GM23248 (cell line): ENCODE results near the gene CYP2C19. TPM values are rescaled to one million over a fixed set of nuclear protein-coding genes. Genes with fewer than 3 reads are reported as not detected.
A peak's percentile ranks its signal among the peaks of the same experiment; 100 is the strongest.

Experiments used
- DNase-seq: peaks from one replicate; pipeline ENCODE4 v3.0.0-alpha.2; 2015
- H2AFZ ChIP-seq: fragments of 200-600 bp; sonication (generic); 2 replicates; pipeline ENCODE4 v1.6.1; 2016; ENCODE audit warnings: antibody characterized with exemption
- H3F3A ChIP-seq: fragments of 200-600 bp; sonication (generic); 2 replicates; pipeline ENCODE4 v1.6.1; 2016; ENCODE audit warnings: mild to moderate bottlenecking, antibody characterized with exemption, mixed run types; ENCODE audit not compliant: insufficient read depth
- H3K27ac ChIP-seq: fragments of 200-600 bp; sonication (generic); 2 replicates; pipeline ENCODE4 v1.5.1; 2016; ENCODE audit warnings: mild to moderate bottlenecking
- H3K27me3 ChIP-seq: fragments of 200-600 bp; sonication (generic); replicated peaks from 2 replicates; pipeline ENCODE4 v1.6.1; 2016; ENCODE audit warnings: mild to moderate bottlenecking; ENCODE audit not compliant: insufficient read depth
- H3K36me3 ChIP-seq: fragments of 200-600 bp; sonication (generic); 2 replicates; pipeline ENCODE4 v1.6.1; 2016; ENCODE audit warnings: low read depth, mild to moderate bottlenecking
- H3K4me1 ChIP-seq: fragments of 200-600 bp; sonication (generic); 2 replicates; pipeline ENCODE4 v1.6.1; 2016; ENCODE audit warnings: mild to moderate bottlenecking; ENCODE audit not compliant: insufficient read depth
- H3K4me2 ChIP-seq: fragments of 200-600 bp; sonication (generic); one replicate; pipeline ENCODE4 v1.6.1; 2016; ENCODE audit warnings: mild to moderate bottlenecking; ENCODE audit not compliant: unreplicated experiment
- H3K4me3 ChIP-seq: fragments of 200-600 bp; sonication (generic); 2 replicates; pipeline ENCODE4 v1.5.1; 2016; ENCODE audit warnings: mild to moderate bottlenecking
- H3K79me2 ChIP-seq: fragments of 200-600 bp; sonication (generic); 2 replicates; pipeline ENCODE4 v1.6.1; 2016; ENCODE audit warnings: mild to moderate bottlenecking; ENCODE audit not compliant: insufficient read depth
- H3K9ac ChIP-seq: fragments of 200-600 bp; sonication (generic); 2 replicates; pipeline ENCODE4 v1.6.1; 2016; ENCODE audit warnings: mild to moderate bottlenecking
- H3K9me2 ChIP-seq: fragments of 200-600 bp; sonication (generic); 2 replicates; pipeline ENCODE4 v1.6.1; 2016; ENCODE audit warnings: mixed run types, mild to moderate bottlenecking, moderate library complexity; ENCODE audit not compliant: insufficient read depth
- H3K9me3 ChIP-seq: fragments of 200-600 bp; sonication (generic); one replicate; pipeline ENCODE4 v1.6.1; 2017; ENCODE audit warnings: low read depth
- H4K20me1 ChIP-seq: fragments of 200-600 bp; sonication (generic); 2 replicates; pipeline ENCODE4 v1.6.0; 2016; ENCODE audit not compliant: insufficient read depth
- EZH2 ChIP-seq: fragments of 200-600 bp; sonication (generic); IDR thresholded peaks from 2 replicates; pipeline ENCODE4 v1.6.1; 2018; ENCODE audit warnings: antibody characterized with exemption, mild to moderate bottlenecking; ENCODE audit not compliant: insufficient read depth, poor library complexity, severe bottlenecking
- EZH2phosphoT487 ChIP-seq: fragments of 200-600 bp; sonication (generic); IDR thresholded peaks from 2 replicates; pipeline ENCODE4 v1.6.1; 2018; ENCODE audit warnings: antibody characterized with exemption, moderate library complexity, mild to moderate bottlenecking, low read depth; ENCODE audit not compliant: insufficient read depth
- WGBS, 2 experiments: methylation state at CpG; one replicate each; pipeline ENCODE4 v1.1.6; 2015 to 2017; ENCODE audit warnings: low lambda C conversion rate in 2 of 2, low coverage in 1 of 2; ENCODE audit errors: missing lambda C conversion rate in 2 of 2; 5-methylcytosine and 5-hydroxymethylcytosine counted together
- in situ Hi-C: fragments of 300-500 bp; cut with MboI; formaldehyde crosslinking; loops from 2 replicates; pipeline ENCODE4 v1.15.0; 2020
- polyA plus RNA-seq: library from polyadenylated mRNA; unstranded; fragments of >200 nt; fragmentation: Nextera tagmentation; extraction: Ambion mirVana; gene quantifications from 2 replicates; pipeline ENCODE4 v1.2.1, GENCODE V29; 2016
- total RNA-seq: library from RNA; depleted of rRNA; stranded (reverse); fragments of >200 nt; shearing (Covaris generic); gene quantifications from 2 replicates; pipeline ENCODE4 v1.2.3, GENCODE V29; 2014; rRNA removed

Gene CYP2C19
- not detected in 2 replicates for total RNA-seq
- not detected in 2 replicates for polyA plus RNA-seq

DNA sequence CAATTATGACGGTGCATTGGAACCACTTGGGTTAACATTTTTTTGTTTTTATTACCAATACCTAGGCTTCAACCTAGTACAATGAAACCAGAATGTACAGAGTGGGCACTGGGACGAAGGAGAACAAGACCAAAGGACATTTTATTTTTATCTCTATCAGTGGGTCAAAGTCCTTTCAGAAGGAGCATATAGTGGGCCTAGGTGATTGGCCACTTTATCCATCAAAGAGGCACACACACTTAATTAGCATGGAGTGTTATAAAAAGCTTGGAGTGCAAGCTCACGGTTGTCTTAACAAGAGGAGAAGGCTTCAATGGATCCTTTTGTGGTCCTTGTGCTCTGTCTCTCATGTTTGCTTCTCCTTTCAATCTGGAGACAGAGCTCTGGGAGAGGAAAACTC lies at the start of gene CYP2C19:
TSS of gene CYP2C19 (plus strand) at position 289 of the 400 bp plus-strand sequence. CDS start at position 314, 25 bp downstream.
- no peaks in the 10 kb centered on the region for H3K9me2 ChIP-seq
- no peaks in the 10 kb centered on the region for H3K9me3 ChIP-seq
- TF ChIP-seq EZH2phosphoT487 (no peak), EZH2 (no peak)
- no peak for DNase-seq
- H2AFZ ChIP-seq = no peak within 1 kb of the TSS
- in situ Hi-C loops = no loop called here
- no peaks in the 10 kb centered on the region for H3K79me2 ChIP-seq
- H3K27me3 ChIP-seq = no peaks in the 10 kb centered on the region
- no peak within 1 kb of the TSS for H3K27ac ChIP-seq
- no peak within 1 kb of the TSS for H3K4me2 ChIP-seq
- H3K4me1 ChIP-seq = no peaks in the 10 kb centered on the region
- H3K36me3 ChIP-seq = no peaks in the 10 kb centered on the region
- H3F3A ChIP-seq = no peaks in the 10 kb centered on the region
- H3K9ac ChIP-seq = no peak within 1 kb of the TSS
- no peaks in the 10 kb centered on the region for H4K20me1 ChIP-seq
- no peak within 1 kb of the TSS for H3K4me3 ChIP-seq
- WGBS, 2 experiments = 7 to 15% methylated on average over 3 of the region's 3 CpGs

DNA sequence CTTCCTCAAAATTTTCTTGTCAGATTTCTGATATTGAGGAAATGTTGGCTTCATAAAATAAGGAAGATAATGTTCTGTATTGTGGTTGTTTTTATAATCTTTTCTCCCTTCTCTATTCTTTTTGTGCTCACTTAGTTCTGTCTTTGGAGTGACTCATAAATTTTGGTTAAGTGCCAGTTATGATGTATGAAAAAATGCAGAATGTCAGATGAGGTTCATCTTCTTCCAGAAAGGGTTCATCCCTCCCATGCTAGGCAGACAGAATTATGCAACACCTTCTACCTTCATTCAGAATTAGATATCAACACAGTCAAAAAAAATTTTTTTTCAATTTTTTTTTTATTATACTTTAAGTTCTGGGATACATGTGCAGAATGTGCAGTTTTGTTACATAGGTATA lies 36.6 kb upstream of the CYP2C19 start:
- peak; percentile 3 for DNase-seq
- H3K27ac ChIP-seq = no peak overlapping the region
- in situ Hi-C loops = no loop called here

DNA sequence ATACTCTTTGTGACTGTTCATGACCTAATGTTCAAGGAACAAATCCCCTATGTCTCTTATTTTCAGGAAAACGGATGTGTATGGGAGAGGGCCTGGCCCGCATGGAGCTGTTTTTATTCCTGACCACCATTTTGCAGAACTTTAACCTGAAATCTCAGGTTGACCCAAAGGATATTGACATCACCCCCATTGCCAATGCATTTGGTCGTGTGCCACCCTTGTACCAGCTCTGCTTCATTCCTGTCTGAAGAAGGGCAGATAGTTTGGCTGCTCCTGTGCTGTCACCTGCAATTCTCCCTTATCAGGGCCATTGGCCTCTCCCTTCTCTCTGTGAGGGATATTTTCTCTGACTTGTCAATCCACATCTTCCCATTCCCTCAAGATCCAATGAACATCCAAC lies 27.3 kb upstream of the CYP2C19 start:
- Histone ChIP-seq H4K20me1 (no peaks in the 10 kb centered on the region), H2AFZ (no peak overlapping the region), H3K79me2 (no peaks in the 10 kb centered on the region), H3K4me3 (no peak overlapping the region), H3K27ac (no peak overlapping the region), H3K4me2 (no peak overlapping the region), H3K9ac (no peak overlapping the region), H3K9me2 (no peaks in the 10 kb centered on the region), H3K27me3 (no peaks in the 10 kb centered on the region), H3F3A (no peaks in the 10 kb centered on the region), H3K36me3 (no peaks in the 10 kb centered on the region), H3K9me3 (no peaks in the 10 kb centered on the region), H3K4me1 (no peaks in the 10 kb centered on the region)
- 11% methylated on average over 3 of the region's 3 CpGs for WGBS, 2 experiments
- in situ Hi-C loops = no loop called here
- TF ChIP-seq EZH2 (no peak), EZH2phosphoT487 (no peak)
- no peak for DNase-seq

More for the DNA sequence above, 36.6 kb upstream of the CYP2C19 start:
- Histone ChIP-seq H3K4me2 (no peak overlapping the region), H3K9me3 (no peaks in the 10 kb centered on the region), H3K9me2 (no peaks in the 10 kb centered on the region), H3K27me3 (no peaks in the 10 kb centered on the region), H3K79me2 (no peaks in the 10 kb centered on the region), H3K9ac (no peak overlapping the region), H3F3A (no peaks in the 10 kb centered on the region), H3K4me3 (no peak overlapping the region), H3K4me1 (no peaks in the 10 kb centered on the region), H3K36me3 (no peaks in the 10 kb centered on the region), H4K20me1 (no peaks in the 10 kb centered on the region), H2AFZ (no peak overlapping the region)
- TF ChIP-seq EZH2phosphoT487 = no peak
- no peak for TF ChIP-seq EZH2

DNA sequence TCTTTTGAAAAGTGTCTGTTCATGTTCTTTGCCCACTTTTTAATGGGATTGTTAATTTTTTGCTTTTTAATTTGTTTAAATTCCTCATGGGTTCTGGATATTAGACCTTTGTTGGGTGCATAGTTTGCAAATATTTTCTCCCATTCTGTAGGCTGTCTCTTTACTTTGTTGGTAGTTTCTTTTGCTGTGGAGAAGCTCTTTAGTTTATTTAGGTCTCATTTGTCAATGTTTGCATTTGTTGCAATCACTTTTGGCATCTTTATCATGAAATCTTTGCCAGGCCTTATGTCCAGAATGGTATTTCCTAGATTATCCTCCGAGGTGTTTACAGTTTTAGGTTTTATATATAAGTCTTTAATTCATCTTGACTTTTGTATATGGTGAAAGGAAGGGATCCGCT lies 23.9 kb upstream of the CYP2C19 start:
- Histone ChIP-seq H3K4me1 (no peaks in the 10 kb centered on the region), H3K79me2 (no peaks in the 10 kb centered on the region), H3K9ac (no peak overlapping the region), H3K4me2 (no peak overlapping the region), H3F3A (no peaks in the 10 kb centered on the region), H3K36me3 (no peaks in the 10 kb centered on the region), H3K27ac (no peak overlapping the region), H3K4me3 (no peak overlapping the region), H3K9me2 (no peaks in the 10 kb centered on the region), H2AFZ (no peak overlapping the region), H4K20me1 (no peaks in the 10 kb centered on the region), H3K27me3 (no peaks in the 10 kb centered on the region), H3K9me3 (no peaks in the 10 kb centered on the region)
- DNase-seq = no peak
- 3 to 8% methylated on average over 2 of the region's 2 CpGs for WGBS, 2 experiments
- TF ChIP-seq EZH2phosphoT487 = no peak
- TF ChIP-seq EZH2 = no peak
- in situ Hi-C loops = no loop called here

DNA sequence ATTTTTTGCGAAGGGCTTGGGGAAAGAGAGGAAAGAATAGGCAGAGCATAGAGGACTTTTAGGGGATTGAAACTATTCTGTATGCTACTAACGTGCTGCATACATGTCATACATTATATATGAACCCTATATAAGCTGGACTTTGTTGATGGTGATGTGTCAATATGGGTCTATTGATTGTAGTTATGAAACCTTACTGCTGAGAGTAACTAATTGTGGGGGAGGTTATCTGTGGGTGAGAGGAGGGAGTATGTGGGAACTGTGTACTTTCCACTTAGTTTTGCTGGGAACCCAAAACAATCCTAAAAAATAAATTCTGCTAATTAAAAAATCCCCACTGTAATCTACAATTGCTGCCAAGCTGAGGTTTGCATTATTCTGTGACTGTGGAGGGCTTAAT lies 15.3 kb upstream of the CYP2C19 start:
- Histone ChIP-seq H3K9me2 (no peaks in the 10 kb centered on the region), H4K20me1 (no peaks in the 10 kb centered on the region), H3K4me2 (no peak overlapping the region), H3K9ac (no peak overlapping the region), H2AFZ (no peak overlapping the region), H3K27ac (no peak overlapping the region), H3F3A (no peaks in the 10 kb centered on the region), H3K4me1 (no peaks in the 10 kb centered on the region), H3K36me3 (no peaks in the 10 kb centered on the region), H3K79me2 (no peaks in the 10 kb centered on the region), H3K9me3 (no peaks in the 10 kb centered on the region), H3K27me3 (no peaks in the 10 kb centered on the region), H3K4me3 (no peak overlapping the region)
- TF ChIP-seq EZH2 = no peak
- TF ChIP-seq EZH2phosphoT487 = no peak
- no peak for DNase-seq
- 7 to 16% methylated on average over 2 of the region's 2 CpGs for WGBS, 2 experiments
- in situ Hi-C loops = no loop called here
